NCI-H2171 treated with DMSO at 0.1 percent for 48 hours (cell line): ENCODE results near the gene CTNNA2.

Source experiments
- DNase-seq: peaks from one replicate; lab custom pipeline; 2025; lab: John Stamatoyannopoulos, UW

CTNNA2 gene

DNA sequence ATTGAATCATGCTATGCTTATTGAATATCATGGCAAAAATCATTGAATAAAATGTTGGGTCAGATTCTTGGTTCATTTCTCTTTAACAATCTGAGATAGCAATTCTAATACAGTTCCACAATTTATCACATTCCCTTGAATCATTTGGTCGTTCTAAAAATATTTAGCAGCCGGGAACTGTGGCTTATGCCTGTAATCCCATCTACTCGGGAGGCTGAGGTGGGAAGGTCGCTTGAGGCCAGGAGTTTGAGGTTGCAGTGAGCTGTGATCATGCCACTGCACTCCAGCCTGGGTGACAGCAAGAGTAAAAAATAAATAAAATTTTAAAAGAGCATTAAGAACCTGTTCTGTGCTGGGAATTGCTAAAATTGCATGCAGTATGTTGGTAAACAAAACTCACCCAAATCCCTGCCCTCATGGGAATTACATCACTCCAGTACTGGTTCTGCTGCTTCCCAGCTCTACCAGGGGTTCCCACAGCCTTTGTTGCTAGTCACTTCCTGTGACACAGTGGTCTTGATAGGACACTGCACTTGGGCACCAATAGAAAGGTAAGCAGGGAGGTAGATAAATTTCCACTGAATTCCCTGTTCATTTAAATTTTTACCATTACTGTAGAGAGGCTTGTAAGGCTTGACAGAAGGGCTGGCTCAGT is 200.4 kb downstream of the CTNNA2 start:
- no peak for DNase-seq

DNA sequence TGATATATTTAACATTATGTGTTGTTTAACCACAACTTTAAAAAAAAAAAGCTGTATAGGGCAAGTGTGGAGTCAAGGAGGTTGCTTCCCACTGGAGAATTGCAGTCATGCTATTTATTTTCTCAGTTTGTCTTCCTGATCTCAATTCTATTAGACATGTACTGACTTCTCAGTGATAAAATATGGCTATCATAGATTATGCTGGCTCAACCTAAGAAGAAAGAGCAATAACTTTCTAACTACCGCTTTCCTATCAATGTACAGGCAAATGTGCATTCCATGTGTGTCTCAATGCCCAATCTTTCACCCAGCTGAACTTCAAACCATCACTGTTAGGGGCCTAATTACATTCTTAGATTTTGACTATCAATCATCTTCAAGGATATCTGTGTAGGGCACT is 201.4 kb downstream of the CTNNA2 start:
- no peak for DNase-seq

DNA sequence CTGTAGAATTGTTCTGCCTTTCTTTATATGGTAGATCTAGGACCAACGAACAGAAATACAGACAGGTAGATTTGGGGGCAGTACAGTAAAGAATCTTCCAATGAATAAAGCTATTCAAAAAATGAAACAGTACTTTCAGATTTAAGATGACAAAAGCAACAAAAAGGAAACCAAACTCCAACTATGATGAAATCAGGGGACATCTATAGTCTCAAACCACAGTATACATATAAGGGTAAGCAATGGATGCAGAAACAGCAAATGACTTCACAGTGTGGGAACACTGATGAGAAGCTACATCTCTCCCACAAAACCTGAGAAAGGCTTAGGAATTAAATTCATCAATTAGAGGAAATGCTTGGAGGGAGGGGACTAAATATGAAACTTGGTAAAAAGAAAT is 202.5 kb downstream of the CTNNA2 start:
- DNase-seq = no peak

DNA sequence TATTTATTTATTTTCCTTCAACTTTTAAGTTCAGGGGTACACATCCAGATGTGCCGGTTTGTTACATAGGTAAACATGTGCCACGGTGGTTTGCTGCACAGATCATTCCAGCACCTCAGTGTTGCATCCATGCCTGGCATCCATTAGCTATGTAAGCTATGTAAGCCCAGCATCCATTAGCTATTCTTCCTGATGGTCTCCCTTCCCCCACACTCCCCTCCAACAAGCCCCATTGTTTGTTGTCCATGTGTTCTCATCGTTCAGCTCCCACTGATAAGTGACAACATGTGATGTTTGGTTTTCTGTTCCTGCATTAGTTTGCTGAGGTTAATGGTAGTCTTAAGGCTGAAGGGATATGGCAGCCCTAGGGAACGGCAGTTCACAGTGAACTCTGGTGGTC is 203.4 kb downstream of the CTNNA2 start:
- DNase-seq = no peak

DNA sequence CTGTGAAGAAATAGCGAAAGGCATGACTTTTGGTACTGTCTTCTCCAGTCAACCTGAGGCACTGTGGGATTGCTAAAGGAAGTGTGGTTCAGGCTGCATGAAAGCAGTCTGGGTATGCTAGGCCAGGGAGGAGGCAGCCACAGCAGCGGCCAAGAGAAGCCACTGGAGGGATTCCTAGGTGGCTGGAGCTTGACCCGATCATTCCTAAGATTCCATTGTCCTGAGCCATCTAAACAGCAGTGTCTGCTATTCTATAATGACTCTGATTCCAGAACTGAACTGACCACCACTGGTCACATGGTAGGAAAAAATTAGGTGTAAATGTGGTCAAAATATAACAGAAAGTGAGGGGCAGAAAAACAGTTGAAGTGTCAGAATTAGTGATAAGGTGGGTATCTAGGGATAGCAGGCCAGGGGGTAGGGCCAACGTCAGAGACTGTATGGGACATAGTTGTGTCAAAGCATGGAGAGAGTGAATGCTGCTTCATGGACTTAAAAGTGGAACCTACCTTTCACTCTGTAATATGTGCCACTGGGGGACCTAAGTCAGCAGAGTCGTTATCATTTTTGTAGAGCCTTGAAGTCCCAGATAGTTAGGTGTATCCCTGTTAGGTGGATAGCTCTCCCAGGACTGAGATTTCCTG is 204.6 kb downstream of the CTNNA2 start:
- no peak for DNase-seq

DNA sequence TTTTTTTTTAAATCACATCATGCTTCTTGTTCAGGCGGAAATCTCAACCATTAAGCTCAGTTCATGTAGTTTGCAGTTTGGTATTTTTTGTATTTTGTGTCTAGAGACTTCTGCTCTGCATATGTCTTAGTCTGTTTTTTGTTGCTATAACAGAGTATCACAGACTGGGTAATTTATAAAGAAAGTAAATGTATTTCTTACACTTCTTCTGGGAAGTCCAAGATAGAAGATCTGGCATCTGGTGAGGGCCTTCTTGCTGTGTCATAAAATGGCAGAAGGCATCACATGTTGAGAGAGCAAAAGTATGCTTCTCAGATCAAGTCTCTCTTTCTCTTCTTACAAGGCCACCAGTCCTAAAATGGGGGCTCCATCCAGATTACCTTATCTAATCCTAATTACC is 208.2 kb downstream of the CTNNA2 start:
- DNase-seq = no peak

DNA sequence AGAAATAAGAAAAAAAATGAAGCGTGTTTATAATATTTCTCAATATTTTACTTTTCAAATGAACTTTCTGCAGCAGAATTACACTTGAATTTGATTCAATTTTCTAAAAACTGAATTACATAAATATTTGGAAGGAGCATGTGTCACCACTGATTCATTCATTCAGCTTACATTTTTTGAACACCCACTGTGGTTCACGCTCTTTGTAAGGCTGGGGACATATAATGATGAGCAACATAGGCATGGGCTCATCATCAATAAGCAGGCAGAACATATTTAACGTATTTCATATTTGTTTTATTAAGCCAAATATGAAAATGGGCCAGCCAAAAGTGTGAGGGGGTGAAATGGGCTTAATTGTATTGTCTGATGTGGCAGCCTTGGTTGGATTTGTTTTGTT is 209.1 kb downstream of the CTNNA2 start:
- DNase-seq = no peak

DNA sequence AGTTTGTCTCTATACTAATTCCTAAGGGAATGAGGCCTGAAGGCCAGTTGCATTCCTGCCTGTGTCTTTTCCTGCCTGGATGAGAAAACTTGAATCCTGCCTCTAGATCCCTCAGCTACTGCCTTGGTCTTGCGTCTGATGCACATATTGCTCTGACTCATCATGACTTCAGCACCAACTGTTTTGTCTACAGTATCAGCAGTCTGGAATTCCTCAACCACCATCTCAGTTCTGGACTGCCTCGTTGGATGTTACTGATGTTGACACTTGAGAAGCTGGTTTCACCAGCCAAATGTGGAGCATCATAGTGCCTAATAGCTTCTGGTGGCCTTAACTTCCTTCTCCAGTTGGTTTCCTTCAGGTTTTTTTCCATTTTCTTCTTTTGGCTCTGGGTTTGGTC is 211.0 kb downstream of the CTNNA2 start:
- DNase-seq = no peak

DNA sequence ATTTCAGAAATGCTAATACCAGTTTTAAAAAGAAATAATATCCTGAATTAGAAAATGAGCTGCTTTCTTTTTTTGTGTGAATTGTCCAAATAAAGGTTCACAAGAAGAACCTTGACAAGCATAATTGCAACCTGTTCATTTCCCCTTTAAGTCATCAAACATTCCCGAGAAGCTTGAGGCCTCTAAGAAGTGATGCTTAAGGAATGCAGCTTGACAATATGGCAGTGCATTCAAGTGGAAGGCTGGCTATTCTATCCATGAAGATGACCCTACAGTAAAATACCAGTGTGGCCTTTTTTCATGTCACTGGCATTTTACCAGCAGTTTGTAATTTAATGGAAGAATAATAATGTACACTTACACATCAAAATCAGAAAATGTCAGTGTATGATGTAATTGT is 216.7 kb downstream of the CTNNA2 start:
- no peak for DNase-seq

DNA sequence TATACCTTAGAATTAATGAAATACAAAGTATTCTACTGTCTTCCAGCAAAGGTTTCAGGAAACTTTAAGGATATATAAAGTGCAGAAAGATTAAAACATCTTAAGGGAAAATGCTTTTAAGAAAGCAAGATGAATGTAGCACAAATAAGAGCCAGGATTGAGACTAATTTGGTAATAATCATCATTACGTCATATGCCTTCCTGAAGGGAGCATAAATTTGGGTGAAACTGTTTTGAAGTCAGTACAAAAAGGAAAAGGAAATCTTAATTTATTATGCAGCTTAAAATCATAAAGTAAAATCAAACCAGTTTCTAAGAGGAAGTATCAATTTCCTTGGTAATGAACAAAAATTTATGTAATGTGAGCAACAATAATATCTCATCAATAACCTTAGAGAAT is 221.7 kb downstream of the CTNNA2 start:
- DNase-seq = no peak

DNA sequence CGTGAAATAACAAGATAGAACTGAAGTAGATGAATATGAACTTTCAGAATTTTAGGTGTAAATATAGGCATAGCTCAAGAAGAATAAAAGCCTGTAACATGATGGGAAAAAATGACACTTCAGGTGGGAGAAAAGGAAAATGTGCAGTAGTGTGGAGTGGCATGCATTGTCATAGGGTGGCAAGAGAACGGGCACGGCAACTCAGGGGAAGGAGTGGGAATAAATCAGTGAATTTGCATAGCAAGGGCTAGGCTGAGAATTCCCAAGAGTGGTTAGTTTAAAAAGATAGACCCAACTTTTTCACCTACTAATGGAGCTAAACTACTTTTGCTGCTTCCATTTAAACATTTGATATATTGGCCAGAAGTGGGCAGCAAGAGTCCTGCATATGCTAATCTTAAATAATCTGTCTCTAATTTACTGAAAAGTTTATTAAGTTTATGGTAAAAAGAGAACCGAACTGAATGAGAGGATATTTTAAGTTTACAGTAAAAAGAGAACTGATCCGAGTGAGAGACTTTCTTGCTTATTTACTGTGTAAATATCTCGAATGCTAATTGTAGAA is 228.1 kb downstream of the CTNNA2 start:
- no peak for DNase-seq

DNA sequence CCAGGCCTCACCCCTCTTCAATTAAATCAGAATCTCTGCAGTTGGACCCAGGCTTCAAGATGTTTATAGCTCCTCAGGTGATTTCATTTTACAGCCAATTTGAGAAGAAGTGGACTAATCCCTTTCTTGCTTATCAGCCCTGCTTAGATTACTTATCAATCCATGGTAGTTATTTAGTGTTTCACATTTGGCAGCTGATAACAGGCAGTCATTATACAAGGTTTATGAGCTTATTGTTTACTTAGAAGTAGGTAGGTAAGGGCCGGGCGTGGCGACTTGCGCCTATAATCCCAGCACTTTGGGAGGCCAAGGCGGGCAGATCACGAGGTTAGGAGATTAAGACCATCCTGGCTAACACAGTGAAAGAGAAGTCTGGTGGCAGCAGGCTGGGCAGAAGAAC is 237.5 kb downstream of the CTNNA2 start:
- DNase-seq = no peak

DNA sequence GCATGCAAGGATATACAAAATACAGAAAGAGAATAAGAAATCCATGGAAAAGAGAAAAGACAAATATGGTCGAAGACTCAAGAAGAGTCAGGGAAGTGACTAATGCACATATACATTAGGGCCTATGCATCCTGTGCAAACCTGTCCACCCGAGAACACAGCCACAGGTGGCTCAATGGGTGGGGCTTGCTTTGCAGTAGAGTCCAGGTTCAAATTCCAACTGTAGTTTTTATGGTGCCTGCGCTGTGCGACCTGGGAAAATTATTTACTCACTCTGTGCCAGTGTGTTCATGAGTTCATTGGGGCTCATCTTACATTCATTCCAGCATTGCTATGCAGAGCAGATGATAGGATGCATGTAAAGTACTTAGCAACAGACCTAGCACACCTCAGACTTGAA is 244.7 kb downstream of the CTNNA2 start:
- no peak for DNase-seq

DNA sequence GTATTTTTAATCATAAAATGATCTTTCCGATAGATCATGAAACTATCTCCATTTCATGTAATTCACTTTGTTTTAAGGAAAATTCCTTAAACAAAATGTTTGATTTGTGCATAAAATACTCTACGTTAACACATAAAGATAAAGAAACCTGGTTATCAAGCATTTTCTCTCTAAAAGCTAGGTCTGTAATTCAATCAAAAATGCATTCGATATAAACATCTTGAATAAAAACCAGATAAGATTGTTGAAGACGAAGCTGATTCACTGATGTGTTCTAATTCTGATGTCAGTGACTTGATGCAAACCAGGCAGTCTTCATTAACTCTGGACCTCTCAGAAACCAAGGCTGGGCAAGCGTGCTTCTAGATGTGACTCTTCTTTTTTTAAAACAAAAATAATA is 245.2 kb downstream of the CTNNA2 start:
- DNase-seq = no peak

DNA sequence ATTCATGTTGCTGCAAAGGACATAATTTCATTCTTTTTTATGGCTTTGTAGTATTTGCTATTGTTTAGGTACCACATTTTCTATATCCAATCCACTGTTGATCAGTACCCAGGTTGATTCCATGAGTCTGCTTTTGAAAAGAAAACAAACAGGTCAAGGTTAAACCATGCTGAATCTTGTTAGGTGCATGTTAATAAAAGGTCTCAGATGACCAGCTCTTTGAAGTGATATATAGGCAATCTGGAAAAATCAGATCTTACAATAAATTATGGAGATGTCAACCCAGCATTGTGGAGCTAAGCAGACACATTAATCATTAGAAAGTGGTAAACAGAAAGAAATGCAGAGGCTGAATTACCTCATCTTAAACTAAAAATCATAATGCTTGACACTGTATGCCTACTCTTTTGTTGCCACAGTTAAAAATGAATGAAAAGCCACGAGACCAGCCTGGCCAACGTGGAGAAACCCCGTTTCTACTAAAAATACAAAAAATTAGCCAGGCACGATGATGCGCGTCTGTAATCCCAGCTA is 246.0 kb downstream of the CTNNA2 start:
- DNase-seq = no peak

DNA sequence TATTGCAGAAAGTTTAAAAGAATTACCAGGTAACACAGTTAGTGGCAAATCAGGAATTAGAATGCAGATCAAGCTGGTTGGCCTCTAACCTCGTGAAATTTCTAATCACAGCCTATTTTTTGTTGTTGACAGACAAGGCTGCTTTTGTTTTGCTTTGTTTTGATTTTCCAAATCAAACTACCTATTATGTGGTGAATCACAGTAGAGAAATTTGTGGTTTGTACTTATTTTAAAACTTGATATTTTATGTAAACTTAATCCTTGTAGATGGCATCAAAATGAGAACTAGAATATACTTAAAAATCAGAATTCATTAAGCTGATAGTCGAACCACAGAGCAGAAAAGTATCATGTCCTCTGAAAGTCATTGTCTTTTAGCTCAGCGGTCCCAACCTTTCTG is 258.1 kb downstream of the CTNNA2 start:
- no peak for DNase-seq

DNA sequence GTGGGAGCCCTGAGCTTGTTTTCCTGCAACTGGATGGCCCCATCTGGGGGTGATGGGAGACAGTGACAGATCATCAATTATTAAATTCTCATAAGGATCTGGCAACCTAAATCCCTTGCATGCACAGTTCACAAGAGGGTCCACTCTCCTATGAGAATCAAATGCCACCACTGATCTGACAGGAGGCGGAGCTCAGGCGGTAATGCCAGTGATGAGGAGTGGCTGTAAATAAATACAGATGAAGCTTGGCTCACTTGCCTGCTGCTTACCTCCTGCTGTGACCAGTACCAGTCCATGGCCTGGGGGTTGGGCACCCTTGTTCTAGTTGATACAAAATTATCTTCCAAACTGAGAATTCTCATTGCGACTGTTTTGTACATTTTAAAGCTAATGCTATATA is 258.6 kb downstream of the CTNNA2 start:
- no peak for DNase-seq

DNA sequence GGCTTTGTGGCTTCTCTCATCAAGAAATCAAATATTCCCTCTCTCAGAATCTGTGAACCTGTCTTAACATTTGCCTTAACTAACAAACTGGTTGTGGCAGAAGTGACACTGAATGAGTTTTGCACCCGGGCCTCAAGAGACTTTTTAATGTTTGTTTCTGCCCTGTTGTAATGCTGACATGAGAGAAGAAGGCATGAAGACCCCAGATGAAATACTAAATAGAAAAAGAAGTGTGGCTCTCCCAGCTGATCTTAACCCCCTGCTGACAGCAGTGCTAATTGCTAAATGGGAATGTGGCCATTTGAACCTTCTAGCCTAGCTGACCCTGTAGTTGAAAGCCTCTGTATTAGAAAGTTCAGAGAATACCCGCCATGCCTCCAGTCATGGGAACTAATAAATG is 261.2 kb downstream of the CTNNA2 start:
- no peak for DNase-seq

DNA sequence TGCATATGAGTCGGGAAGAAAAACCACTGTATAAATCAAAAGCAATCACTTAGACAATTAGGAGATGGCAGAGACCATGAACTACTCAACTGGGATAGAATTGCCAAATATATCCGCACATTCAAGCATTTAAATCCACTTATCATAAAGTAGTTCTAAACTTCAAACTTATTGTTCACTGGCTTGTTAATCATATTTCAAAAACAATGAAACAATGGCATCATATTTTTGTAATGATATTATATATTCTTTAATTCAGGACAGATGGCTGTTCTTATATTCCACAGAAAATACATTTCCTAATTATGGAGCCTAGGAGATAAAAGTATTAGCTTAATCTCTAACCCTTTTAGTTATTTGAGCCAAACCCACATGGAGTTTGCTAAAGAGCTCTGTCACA is 263.6 kb downstream of the CTNNA2 start:
- DNase-seq = no peak

DNA sequence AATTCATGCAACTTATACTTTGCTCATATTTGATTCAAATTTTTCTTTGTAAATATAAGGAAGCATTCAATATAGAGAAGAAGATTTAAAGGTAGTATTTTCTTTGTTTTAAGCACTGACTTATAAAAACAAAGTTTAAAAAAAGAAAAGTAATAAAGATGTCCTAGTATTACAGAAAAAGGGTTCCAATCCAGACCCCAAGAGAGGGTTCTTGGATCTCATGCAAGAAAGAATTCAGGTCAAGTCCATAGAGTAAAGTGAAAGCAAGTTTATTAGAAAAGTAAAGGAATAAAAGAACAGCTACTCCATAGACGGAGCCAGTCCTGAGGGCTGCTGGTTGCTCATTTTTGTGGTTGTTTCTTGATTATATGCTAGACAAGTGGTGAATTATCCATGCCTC is 267.9 kb downstream of the CTNNA2 start:
- no peak for DNase-seq

DNA sequence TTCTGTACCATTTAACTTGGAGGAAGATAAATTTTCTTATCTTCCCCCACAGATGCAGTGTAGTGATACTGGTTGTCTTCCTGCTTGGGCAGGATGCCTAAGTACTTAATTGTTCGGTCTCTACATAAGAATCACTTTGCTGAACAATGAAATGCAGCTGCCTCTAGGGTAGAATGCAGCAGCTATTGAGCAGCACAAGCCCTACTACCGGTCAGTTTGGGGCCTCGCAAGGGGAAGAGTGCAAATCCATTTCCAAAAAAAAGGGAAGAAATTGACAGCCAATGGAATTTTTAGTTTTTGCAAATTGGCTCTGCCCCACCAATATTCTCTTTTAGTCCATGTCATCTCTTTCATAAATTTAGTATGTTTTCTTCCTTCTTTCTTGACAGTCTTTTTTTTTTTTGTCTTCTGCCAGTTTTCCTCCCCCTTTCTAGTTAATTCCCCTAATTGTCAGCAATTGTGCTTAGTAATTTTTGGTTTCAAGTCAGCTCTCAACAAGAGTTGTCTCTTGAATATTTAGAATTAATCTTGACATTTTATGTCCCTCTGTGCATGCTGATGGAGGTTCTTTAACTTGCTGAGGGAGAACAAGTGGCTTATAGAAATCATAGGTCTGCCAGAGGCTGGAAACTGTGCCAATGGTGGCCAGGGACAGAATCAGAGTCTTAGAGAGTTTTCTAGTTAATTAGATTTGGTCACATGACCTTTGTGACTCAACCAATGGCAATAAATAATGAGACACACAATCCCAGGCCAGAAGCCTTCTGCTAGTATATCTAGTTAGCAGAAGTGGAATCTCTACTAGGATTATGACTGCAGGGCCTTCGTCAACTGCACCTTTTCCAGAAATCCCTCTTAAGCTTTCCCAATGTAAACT is 270.0 kb downstream of the CTNNA2 start:
- no peak for DNase-seq

DNA sequence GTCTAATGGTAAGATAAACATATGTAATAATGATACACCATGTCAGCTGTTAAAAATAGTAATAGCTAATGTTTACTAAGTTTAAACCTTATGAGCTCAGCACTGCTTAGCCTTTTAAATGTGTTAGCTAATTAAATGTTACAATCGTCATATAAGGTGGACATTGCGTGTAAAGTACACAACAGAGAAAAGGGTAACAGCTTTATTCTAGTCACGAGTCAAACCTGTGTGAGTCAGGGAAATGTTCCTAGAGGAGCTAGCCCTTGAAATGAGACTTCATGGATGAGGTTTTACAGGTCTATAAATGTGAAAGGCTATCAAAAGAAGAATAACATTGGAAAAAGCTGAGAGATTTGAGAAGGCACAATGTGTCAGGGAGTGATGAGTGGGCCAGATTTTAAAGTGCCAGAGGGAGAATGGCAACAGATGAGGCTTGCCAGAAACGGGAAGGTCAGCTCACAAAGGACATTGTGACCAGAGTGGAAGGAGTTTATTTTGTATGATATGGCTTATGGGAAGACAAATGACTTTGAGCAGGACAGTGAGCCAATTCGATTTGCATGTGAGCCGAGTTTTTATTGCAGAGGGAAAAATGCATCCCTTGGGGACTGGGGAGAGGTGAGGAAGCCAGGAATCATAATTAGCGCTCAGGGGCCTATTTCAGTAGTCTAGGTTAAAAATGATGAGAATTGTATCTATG is 276.3 kb downstream of the CTNNA2 start:
- DNase-seq = no peak
